ENCODE measurements around the gene MAP7D3. TPM values are rescaled to one million over a fixed set of nuclear protein-coding genes. Genes with fewer than 3 reads are reported as not detected.

Gene MAP7D3
- total and polyA plus RNA-seq, 2 of the 8 experiments (the other 6 are each of a cell fraction or from before 2014, with no cell fraction given) = 4.8 to 19.6 TPM

DNA sequence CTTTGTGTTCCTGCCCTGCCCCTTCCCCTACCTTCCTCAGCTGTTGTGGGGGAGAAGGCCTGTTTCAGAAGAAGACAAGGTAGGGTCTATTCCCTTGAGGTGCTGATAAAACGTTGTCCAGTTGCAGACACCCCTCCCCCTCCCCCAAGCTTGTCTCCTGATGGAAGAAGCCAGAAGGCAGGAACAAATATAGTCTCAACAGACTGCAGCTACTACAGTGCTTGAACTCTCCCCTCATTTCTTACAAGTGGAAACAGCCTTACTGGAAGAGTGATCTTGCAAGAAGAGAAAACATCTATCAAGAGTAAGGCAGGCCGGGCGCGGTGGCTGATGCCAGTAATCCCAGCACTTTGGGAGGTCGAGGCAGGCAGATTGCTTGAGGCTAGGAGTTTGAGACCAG is 11.0 kb upstream of the MAP7D3 start:
- Histone ChIP-seq H3K9ac (replicated peaks in 1 of 4; ENCODE audit: extremely low read depth in 1 of 4, low read depth in 3 of 4, low read length in 3 of 4) (no peak overlapping the region), H3K9me3 (ENCODE audit: insufficient read depth in 2 of 2, low read depth in 1 of 2, low read length in 1 of 2) (no peaks in the 10 kb centered on the region), H2BK20ac (ENCODE audit: low read length) (no peak overlapping the region), H2AK5ac (ENCODE audit: low read depth, low read length) (no peak overlapping the region), H4K20me1 (replicated peaks in 1 of 2; ENCODE audit: control insufficient read depth in 1 of 2, insufficient read depth in 2 of 2, low read length in 2 of 2) (no peaks in the 10 kb centered on the region), H4K8ac (ENCODE audit: extremely low read depth, insufficient read depth, low read length) (no peak overlapping the region), H3K56ac (replicated peaks; ENCODE audit: insufficient read length, low read depth, low read length) (no peak overlapping the region), H3K18ac (ENCODE audit: extremely low read depth, low read length) (no peak overlapping the region), H3K23ac (ENCODE audit: insufficient read length) (no peak overlapping the region), H3K27ac (ENCODE audit: low read depth, low read length) (no peak overlapping the region), H3K36me3 (ENCODE audit: control insufficient read depth in 2 of 4, insufficient read depth in 4 of 4, low read length in 3 of 4) (no peaks in the 10 kb centered on the region), H3K4ac (replicated peaks; ENCODE audit: insufficient read length, low read depth, low read length) (no peak overlapping the region), H2BK15ac (ENCODE audit: low read length) (no peak overlapping the region), H3K79me1 (ENCODE audit: low read depth, low read length) (no peaks in the 10 kb centered on the region), H4K5ac (ENCODE audit: insufficient read length, low read depth, low read length) (no peak overlapping the region), H2AFZ (ENCODE audit: low read length) (no peak overlapping the region), H2BK12ac (ENCODE audit: low read depth, low read length) (no peak overlapping the region), H3K27me3 (replicated peaks in 1 of 4; ENCODE audit: control insufficient read depth in 3 of 4, extremely low read depth in 1 of 4, insufficient read depth in 3 of 4, low read length in 3 of 4) (no peaks in the 10 kb centered on the region), H3K4me2 (ENCODE audit: insufficient read depth in 1 of 2, low read depth in 2 of 2, low read length in 2 of 2) (no peak overlapping the region), H3K4me1 (replicated peaks in 1 of 4; ENCODE audit: control insufficient read depth in 3 of 4, insufficient read depth in 4 of 4, low read length in 3 of 4) (no peaks in the 10 kb centered on the region), H3K14ac (ENCODE audit: insufficient read length) (no peak overlapping the region), H3K23me2 (ENCODE audit: low read depth, low read length) (no peaks in the 10 kb centered on the region), H2BK120ac (replicated peaks; ENCODE audit: low read depth, low read length) (no peak overlapping the region), H3K79me2 (ENCODE audit: control insufficient read depth in 1 of 2, insufficient read depth in 2 of 2, low read length in 2 of 2) (no peaks in the 10 kb centered on the region), H4K91ac (replicated peaks; ENCODE audit: insufficient read length, low read length) (no peak overlapping the region), H3K4me3 (ENCODE audit: extremely low read depth in 1 of 4, insufficient read depth in 2 of 4, low read depth in 3 of 4, low read length in 4 of 4) (no peak overlapping the region), H2BK5ac (ENCODE audit: low read depth, low read length) (no peak overlapping the region)
- ChIA-PET POLR2A (ENCODE audit: partially characterized antibody) (no interaction called here), CTCF (ENCODE audit: partially characterized antibody) (interaction anchor here (1.4 to 1.8 kb wide), 2 partner anchors 9 to 10 kb away, joined by 3 to 4 read pairs; no protein-coding TSS in a partner anchor)
- DNase-seq (ENCODE audit: low read depth in 1 of 2, low spot score in 2 of 2) = no peak
- 85% methylated on average over 5 of the region's 5 CpGs; no CpG with 5 or more reads in 1 of the 2 experiments for WGBS, 2 experiments (ENCODE audit: extremely low coverage in 1 of 2, insufficient coverage in 1 of 2, insufficient read length in 1 of 2, insufficient replicate concordance in 2 of 2, low coverage in 1 of 2, low lambda C conversion rate in 2 of 2, missing lambda C conversion rate in 1 of 2)
- FAIRE-seq = no peak
